ENCODE measurements around the gene ITGB8.

The ITGB8 gene

DNA sequence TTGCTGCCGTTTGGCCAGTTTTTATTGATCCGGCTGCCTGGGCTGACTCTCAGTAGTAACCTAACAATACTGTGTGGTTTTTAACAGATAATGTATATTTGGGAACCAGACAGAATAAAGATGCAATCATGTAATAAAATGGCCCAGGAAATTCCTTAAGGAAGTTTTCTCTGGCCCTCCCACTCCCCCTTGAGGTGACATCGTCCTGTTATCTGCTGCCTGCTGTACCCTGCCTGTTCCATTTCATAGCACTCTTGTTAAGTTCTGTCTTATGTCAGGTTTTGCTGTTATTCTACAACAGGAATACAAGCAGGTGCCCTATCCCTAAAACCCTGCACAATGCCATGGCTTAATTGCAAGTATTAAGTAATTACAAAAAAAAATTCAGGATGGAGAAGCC, 12.5 kb downstream of the ITGB8 start:
- DNase-seq (ENCODE audit: low spot score): no peak

DNA sequence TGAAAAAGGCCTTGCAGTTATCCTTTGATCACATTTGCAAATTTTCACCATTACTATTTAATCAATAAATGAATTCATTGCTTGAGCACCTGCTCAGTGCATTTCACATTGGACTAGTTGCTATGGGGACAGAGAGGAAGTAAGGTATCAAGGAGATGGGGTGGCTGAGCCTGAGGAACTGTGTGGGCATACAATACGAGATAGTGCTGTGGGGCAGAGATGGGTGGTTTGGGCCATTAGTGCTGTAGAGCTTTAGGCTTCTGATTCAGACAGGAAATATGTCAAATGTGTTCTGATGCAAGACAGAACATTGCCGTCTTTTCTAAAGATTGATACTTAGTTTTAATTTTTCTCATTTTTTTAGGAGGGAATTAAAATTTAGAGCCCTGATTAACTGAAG, 13.2 kb downstream of the ITGB8 start:
- no peak for DNase-seq (ENCODE audit: low spot score)

DNA sequence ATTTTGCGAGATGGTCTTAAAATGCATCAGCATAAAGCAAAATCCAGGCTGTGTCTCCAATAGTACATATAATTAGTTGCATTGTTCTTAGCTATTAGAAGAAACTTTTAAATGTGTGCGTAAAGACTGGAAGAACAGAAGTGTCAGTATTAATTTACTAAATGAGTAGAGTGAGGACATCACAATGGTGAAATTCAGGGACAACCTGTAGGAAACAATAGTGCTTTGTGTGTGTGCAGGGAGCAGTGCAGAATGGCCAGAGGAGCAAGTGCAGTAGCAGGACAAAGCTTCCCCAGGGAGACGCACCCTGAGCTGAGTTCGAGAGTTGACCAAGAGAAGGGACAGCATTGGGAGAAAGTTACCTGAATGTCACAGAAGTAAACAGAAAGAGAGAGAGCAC, 13.7 kb downstream of the ITGB8 start:
- DNase-seq (ENCODE audit: low spot score): no peak

DNA sequence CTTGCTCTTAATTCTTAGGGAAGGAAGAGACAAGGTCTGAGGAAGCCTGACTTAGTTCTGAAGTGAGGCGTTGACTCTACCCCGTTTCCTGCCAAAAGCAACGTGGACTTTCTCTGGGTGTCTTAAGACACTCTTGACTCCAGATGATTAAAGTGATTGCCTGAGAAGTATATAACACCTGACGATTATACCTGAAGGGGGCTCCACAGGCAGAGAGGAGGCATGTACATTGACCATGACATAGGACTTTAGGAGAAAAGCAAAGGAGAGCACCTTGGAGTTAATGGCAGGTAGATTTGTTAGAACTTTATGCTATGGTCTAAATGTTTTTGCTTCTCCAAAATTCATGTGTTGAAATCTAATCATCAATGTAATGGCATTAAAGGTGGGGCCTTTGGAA, 15.9 kb downstream of the ITGB8 start:
- DNase-seq (ENCODE audit: low spot score): no peak

DNA sequence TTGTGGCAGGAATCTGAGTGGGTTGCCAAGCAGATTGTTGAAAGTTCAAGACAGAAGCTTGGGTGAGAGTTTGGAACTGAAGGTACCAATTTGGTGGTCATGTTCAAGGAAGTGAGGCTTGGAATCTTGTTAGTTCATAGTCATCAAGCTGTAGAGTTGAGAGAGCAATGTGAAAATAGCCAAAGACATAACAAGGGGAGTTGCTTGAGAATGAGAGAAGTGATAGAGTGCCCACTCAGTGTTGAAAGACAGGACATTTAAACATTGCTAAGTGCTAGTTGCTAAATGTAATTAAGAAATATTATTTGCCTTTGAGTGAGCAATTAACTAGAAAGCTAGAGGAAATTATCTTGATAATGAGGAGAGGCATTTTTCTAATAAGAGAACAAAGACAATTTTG, 17.0 kb downstream of the ITGB8 start:
- no peak for DNase-seq (ENCODE audit: low spot score)

DNA sequence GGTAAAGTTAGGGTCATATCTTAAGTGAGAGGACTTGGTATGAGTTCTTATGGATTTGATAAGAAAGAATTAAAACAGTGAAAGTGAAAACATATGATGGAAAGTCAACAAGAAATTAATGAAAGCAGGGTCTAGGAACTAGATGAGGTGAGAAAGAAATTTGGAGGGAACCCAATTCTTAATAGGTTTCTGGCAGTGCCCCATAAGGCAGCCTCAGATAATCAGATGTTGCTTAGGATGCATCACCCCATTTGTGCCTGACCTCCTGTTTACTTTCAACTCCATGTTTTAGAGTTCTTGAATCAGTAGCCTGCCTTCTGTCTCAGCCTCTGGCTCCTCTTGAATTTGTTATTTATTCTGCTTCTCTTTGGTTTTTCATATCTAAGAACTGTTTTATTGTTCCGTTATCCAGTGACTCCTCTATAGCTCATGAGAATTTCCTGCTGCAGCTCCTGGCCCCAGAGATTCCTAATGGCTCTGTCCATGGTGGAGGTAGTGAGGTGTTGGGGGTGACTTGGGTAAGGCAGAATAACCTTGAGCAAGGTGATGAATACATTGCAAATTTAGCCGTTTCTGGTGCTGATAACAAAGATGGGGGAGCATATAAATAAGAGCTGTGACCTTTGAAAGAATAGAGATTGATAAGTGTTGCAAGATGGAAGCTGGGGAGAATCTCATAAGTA, 17.6 kb downstream of the ITGB8 start:
- no peak for DNase-seq (ENCODE audit: low spot score)

DNA sequence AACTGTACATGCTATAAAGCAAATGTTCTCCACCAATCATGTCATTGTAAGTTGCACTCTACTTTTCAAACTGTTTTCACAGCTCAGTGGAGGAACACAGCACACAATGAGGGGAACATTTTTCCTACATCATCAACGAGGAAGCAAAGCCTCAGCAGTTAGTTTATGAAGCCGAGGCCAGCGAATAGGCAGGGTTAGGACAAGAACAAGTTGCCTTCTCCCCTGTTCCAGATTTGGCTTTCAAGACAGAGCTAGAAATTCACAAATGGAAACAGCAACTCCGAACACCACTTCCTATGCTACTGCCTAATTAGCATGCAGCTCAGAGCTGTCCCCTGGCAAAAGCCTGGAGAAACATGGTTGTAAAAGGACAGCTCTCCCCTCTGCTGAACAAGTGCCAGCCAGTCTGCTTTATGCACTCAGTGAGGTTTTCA, 19.8 kb downstream of the ITGB8 start:
- no peak for DNase-seq (ENCODE audit: low spot score)

DNA sequence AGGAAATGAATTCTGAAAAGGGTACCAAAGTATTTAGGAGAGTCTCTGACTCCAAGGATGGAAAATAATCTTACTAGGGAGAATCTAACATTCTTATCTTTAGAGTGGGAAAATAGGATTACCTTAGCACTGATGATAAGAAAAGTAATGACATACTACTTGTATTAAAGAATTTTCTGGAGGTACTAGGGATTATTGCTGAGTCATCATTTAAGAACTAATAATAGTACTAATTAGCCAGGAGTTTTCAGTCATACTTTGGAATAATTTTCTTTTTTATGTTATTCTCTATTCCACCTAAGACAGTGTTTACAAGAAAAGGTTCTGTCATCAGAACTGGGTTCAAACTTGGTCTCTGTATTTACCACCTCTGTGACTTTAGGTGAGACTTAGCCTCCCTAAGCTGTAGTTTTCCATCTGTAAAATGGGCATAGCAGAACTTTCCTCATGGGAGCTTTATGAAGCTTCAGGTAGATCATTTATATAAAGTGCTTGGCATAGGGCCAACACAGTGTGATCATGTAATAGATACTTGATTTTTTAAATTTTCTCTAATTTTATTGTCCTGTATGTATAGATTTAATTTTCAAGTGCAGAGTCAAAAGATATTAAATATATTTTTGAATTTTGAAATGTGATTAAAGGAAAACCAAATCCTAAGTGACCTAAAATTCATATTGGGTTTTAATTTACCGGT, 20.4 kb downstream of the ITGB8 start:
- DNase-seq (ENCODE audit: low spot score): no peak

DNA sequence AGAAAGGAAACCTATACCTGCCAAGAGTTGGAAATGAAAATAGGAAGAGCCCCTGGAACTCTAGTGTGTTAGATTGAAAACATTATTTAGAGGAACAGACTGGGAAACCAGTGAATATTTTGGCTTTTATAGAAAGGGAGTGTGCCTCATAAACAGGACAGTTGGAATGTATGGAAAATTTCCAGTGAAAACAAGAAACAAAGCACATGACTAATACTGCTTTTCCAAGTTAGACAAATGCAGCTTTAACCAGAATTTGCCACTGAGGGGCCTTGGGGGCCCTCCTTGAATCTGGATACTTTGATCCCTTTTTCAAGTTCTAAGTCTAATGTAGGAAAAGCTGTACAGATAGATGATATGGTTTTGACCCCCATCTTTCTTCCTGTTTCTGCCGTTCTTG, 21.2 kb downstream of the ITGB8 start:
- no peak for DNase-seq (ENCODE audit: low spot score)

DNA sequence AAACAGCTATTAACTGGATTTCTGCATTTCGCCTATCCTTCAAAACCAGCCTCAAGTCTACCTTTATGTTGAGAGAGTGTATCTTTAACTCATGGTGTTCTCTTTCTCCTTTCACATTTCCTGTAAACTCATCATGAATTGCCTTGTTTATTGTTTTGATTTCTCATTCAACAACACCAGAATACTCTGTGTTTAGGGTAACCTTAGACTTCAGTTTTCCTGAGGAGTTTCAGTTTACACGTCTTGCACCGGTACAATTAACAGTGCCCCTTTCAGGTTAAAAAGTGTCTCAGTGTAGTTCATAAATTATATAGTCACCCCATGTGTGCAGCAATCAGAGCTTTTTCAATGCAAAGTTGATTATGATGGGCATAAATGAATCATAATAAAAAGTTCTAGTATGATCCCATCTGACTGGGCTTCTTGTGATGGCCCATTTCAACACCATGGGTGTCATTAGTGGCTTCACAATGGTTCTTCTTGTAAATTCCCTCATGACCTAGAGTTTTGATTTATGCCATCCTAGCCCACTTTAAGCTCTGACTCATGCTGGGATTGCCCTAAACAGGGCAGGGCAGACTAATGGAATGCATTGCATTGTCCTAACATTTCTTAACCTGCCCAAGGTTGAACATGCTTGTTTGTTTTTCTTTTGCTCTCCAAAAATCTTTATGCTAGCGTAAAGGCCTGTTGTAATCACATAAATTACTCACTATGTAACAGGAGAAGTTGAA, 22.0 kb downstream of the ITGB8 start:
- DNase-seq (ENCODE audit: low spot score): no peak

DNA sequence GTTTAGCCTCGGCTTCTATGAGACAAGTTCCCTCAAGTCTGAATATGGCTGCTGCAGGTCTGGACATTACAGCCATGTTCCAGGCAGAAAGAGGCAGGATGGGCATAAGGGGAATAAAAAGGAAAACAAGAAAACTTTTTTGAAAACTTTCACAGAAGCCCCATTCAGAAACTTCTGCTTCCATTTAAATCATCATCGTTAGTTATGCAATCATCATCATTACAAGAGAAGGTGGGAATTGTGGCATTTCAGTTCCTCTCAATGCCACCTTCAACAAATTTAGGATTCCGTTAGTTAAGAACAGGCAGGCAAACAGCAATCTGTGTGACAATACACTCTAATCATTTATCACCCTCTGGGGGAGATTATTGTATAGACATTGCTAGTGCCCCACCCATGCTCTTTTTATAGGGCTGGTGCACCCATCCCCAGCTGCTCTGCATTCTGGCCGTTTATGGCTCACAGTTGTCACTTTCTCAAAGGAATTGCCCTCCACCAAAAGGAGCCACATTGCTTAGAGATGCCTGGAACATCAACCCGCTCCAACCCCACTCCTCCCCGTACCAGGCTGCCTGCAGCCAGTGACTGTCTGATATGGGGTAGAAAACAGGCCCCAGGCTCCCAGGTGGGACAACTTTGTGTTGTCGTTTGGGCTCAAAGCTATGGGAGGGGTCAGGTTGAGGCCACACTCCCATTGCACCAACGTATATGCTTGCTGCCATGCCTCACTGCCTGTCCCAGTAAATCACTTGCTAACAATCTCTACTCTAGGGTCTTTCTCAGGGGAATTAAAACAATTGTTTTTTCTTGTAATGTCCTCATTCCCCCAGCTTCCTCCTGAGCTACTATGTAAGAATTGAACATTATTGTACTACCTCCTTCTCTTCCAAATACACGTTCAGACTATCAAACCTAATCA, 24.2 kb downstream of the ITGB8 start:
- no peak for DNase-seq (ENCODE audit: low spot score)

DNA sequence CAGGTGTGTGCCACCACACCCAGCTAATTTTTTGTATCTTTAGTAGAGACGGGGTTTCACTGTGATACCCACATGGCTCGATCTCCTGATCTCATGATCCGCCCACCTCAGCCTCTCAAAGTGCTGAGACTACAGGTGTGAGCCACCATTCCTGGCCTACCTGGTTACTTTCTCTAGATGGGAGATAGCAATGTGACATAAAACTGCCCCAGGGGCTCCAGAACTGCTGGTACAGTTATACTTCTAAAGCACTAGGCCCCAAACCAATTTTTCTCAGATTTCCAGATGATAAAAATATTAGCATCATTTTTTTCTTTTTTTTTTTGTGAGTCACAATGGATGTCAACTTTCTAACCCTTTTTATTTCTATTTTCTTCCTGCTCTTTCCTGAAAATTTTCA, 27.4 kb downstream of the ITGB8 start:
- DNase-seq (ENCODE audit: low spot score): no peak

DNA sequence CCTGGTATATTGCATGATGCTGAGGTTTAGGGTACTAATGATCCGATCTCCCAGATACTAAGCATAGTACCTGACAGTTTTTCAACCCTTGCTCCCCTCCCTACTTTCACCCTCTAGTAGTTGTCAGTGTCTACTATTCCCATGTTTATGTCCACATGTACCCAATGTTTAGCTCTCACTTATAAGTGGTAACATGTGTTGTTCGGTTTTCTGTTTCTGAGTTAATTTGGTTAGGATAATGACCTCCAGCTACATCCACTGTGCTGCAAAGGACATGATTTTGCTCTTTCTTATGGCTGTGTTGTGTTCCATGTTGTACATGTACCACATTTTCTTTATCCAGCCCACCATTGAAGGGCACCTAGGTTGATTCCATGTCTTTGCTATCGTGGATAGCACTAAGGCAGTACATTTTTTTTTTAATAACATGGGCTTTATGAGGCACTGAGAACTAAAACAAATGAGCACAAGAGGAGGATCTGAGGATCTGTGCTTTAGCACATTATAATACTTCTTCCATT, 28.1 kb downstream of the ITGB8 start:
- DNase-seq (ENCODE audit: low spot score): no peak

DNA sequence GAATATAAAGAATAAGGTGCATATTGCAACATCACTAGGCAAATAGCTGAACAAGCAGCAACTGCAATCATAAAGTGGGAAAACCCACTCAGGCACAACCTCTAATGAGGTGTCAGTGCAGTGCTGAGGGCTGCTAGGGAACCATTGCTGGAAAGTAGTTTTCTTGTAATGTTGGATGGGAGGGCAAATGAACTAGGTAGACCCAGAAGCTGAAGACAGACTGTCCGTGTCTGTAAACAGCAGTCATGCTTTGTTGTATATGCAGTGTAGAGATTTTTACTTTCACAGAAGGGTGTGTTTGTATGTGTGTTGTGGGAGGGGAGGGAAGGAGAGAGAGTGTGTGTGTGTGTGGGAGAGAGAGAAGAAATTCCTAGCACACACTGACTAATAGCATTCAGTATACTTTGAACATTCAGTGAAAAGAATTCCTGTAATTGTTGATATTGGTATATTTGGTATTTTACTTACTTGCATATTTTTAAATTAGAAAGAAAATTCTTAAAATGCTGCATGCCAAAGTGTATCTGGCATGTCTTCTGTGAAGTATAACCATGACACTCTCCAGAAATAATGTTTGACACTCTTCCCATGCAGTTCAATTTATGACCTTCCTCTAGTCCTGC, 28.8 kb downstream of the ITGB8 start:
- no peak for DNase-seq (ENCODE audit: low spot score)

DNA sequence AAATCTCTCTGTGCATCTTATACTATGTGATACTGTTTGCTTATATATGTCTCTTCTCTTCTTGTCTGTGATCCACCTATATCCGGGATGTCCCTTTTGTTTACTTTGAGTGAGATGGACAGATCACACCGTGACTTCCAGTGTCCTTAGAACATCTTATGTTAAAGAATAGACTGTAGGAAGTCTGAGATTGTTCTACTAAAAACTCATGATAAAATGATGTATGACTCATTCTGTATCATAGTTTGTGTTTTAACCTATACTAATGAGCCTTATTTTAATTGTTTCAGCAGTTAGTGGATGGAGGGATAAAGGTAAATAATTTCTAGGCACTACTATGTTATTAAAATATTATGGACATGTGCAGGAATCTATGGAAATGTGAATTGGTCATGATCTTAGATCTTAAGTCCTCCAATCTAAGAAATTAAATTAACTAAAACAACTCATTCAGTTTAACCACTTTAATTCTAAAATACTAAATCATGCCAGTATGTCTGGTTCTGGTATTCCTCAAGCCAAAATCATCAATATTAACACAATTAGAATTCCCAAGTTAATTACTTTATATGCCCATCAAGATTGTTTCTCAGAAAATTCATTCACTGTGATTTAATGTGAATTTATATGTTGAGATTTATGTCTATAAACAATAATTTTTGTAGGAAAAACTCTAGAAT, 32.0 kb downstream of the ITGB8 start:
- no peak for DNase-seq (ENCODE audit: low spot score)

DNA sequence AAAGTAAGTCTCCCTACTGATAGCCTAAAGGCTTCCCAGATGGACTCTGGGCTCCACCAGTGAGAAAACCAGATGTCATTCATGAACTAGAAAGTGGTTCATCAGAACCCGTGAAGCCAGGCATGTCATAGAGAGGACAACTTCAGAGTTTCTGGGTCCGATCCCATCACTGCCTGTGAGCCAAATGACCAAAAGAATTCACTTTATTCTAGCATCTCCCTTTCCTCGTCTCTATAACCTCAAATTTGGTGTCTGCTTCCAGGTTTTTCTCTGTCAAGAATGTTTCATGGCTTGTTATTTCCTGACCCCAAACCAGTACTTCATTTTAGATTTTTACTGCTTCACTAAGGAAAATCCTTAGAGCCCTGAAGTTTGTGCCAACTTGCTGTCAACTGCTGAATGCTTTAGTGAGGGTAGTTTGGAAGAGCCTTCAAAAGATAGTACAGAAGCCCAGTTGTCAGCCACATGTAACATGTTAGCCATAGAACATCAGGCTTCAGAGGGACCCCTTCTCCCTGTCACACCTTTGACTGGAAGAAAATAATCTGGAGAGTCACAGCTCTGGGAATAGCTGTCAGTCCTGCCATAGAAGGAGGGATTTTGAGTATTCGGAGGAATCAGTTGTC, 34.0 kb downstream of the ITGB8 start:
- DNase-seq (ENCODE audit: low spot score): no peak

DNA sequence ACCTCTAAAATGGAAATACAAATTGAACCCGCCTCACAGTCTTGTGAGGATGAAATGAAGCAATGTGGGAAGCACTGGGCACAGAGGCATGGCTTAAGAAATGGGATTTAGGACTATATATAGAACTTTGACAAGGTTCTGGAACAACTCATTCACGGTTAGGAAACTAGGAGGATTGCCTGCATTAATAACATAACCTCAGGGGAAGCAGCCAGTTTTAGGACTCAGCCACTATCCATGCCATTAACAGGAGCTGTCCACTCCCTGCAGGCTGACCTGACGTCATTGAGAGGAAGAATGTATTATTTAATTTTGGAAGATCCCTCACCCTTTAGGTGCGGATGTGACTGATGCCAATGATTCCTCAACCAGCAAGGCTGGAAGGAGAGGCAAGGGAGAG, 34.8 kb downstream of the ITGB8 start:
- DNase-seq (ENCODE audit: low spot score): no peak

DNA sequence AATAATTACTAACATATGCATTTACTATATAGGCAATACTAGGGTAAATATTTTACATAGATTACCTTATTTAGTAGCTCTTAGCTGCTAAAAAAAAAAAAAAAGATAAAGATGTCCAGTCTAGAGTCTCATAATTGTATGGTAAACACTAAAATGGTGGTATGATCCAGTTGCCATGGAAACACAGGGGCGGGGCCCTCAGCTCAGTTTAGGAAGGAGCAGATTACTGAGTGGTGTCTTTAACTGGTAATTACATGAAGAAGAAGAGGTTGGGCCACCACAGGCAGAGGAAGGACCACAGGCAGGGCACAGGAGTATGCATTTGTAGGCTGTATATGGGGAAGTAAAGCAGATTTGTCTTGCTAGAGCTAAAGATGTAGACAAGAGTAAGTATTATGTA, 43.7 kb downstream of the ITGB8 start:
- DNase-seq (ENCODE audit: low spot score): no peak

DNA sequence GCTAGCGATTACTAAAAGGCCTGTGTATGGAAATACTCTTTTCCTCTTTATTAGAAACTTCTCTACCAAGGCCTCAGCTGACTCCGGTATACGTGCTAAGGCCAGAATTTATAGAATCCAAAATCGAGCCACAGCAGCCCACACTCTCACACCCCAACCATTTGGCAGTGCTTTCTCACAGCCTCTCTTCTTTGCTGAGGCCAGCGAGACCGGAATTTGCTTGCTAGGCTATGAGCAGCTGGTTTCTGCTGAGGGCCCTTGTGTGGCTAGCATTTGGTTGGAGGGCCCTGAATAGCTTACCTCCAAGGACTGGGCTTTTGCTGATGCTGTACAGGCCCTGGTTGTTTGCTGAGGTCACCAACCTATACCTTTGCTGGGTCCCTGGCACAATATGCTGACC, 46.1 kb downstream of the ITGB8 start:
- no peak for DNase-seq (ENCODE audit: low spot score)

DNA sequence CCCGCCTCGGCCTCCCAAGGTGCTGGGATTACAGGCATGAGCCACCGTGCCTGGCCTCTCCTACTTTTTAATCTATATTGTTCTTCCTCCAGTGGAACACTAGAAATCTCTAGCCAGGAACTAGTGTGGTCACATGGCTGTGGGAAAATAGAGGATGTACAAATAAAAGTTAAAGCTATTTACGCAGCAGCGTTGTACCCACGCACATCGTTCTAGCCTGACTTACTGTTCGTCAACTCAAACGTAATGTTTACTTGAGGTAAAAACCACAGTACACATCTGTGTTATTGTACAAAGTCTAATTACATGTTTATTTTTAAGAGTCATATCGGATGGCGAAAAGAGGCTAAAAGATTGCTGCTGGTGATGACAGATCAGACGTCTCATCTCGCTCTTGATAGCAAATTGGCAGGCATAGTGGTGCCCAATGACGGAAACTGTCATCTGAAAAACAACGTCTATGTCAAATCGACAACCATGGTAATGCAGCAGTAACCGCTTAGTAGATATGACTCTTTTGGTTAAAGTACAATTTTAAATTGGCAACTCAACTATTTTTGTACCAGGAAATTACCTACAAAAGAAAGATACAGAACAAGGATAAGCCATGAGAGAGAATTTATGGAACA, 50.8 kb downstream of the ITGB8 start:
- DNase-seq (ENCODE audit: low spot score): no peak
